Ovary (tissue), 9 donors: Measurements from ENCODE around the gene KLC1. TPM values are rescaled to one million over a fixed set of nuclear protein-coding genes. Genes with fewer than 3 reads are reported as not detected.

Experiments used
- DNase-seq, 5 donors: peaks; one replicate each; pipeline ENCODE4 v3.0.0-alpha.2; 2019 to 2020
- H3K27ac ChIP-seq, 2 donors: fragments of 200-600 bp; one replicate each; pipeline versions ENCODE4 v1.5.1 to v1.8.0; 2019 to 2022
- H3K27me3 ChIP-seq: fragments of 200-600 bp; one replicate; pipeline ENCODE4 v1.8.0; 2022
- H3K36me3 ChIP-seq: fragments of 200-600 bp; sonication (generic); one replicate; pipeline ENCODE4 v1.5.1; 2019
- H3K4me1 ChIP-seq: one replicate; pipeline ENCODE4 v1.8.1; 2013; ENCODE audit warnings: mild to moderate bottlenecking, moderate library complexity; ENCODE audit not compliant: insufficient read depth
- H3K4me3 ChIP-seq: fragments of 200-600 bp; sonication (generic); one replicate; pipeline ENCODE4 v1.5.1; 2017
- H3K9me3 ChIP-seq, 2 donors: fragments of 200-600 bp in 1 of 2; sonication (generic) in 1 of 2; one replicate each; pipeline versions ENCODE4 v1.5.1 to v1.8.1; 2013 to 2019; ENCODE audit warnings: mild to moderate bottlenecking in 1 of 2, moderate library complexity in 1 of 2
- CTCF ChIP-seq, 3 donors: fragments of 450-650 bp in 2 of 3; fragments of 200-600 bp in 1 of 3; IDR thresholded peaks; one replicate each; pipeline versions ENCODE4 v1.5.1 to v1.8.0; 2016 to 2022; ENCODE audit warnings: antibody characterized with exemption in 3 of 3, mild to moderate bottlenecking in 1 of 3
- EP300 ChIP-seq: sonication (generic); formaldehyde crosslinking; IDR thresholded peaks from one replicate; pipeline ENCODE4 v1.6.1; 2017; ENCODE audit warnings: antibody characterized with exemption
- POLR2A ChIP-seq: fragments of 450-650 bp; IDR thresholded peaks from one replicate; pipeline ENCODE4 v1.6.1; 2017; ENCODE audit warnings: antibody characterized with exemption, mild to moderate bottlenecking, moderate library complexity
- WGBS, 3 donors: extraction: QIAGEN DNeasy Blood & Tissue Kit in 1 of 3; methylation state at CpG; one replicate each; pipeline versions ENCODE4 v1.1.5 to v1.1.7; 2013 to 2017; 5-methylcytosine and 5-hydroxymethylcytosine counted together
- intact Hi-C, 4 donors: fragments of 100-400 bp; cut with DNase I; formaldehyde crosslinking; loops; one replicate each; pipeline versions ENCODE4 v1.11.0 to v1.15.1; 2022 to 2023
- polyA plus RNA-seq, 2 donors: library from polyadenylated mRNA; stranded (reverse); fragments of 200-250 nt in 1 of 2; fragments of 350-450 nt in 1 of 2; fragmentation: Illumina TruSeq in 1 of 2; extraction: RNeasy Lipid Tissue Mini Kit (QIAGEN cat#74804) in 1 of 2; gene quantifications; one replicate each; pipeline ENCODE4 v1.2.3, GENCODE V29; 2013 to 2014
- total RNA-seq, 7 donors: library from RNA; depleted of rRNA in 2 of 7; stranded (reverse); fragments of >200 nt in 2 of 7; fragmentation: NEBNext Ultra II Directional in 3 of 7; extraction: Animal tissue kit (Norgen Biotek cat#: 25700) in 3 of 7; gene quantifications; one replicate each; pipeline versions ENCODE4 v1.1.0 to v1.2.4, GENCODE V29; 2016 to 2023
- donor health status: DM: no; HTN: no; CAD: no; lungs with moderate emphysema.
- donor health status: DM: no; HTN: no; CAD: no.
- donor health status: Bipolar disorder and iron deficiency.
- donor health status: DM: yes; HTN: yes; CAD: no.
- donor health status: DM: no; HTN: no; CAD: no.
- donor health status: DM: yes; HTN: yes; CAD: no.

KLC1 gene
- total and polyA plus RNA-seq, 9 donors: 80.0 to 191 (median 149) TPM

DNA sequence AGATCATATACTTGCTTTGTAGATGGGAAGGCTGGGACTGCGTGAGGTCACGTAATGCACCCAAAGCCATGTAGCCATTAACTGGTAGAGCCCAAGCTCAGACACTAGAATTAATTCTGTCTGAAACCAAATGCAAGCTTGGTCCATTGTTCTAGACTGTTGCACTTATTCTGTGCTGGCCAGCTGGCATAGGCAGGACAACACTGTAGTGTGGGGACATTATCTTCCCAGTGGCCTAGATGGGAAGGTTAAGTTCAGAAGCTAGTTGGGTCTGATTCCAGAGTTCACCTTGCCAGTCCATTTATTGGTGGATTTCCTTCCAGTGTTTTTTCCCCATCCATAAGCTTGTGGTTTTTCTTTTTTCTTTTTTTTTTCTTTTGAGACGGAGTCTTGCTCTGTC is 39.1 kb downstream of the KLC1 start:
- DNase-seq: no peak
- whole genome bisulfite sequencing, 3 donors: 98 to 99% (median 99%) methylated on average over 3 of the region's 3 CpGs
- Histone ChIP-seq H3K4me1 (peaks cover 8% of the 10 kb centered on the region), H3K9me3 (no peaks in the 10 kb centered on the region), H3K4me3 (no peak overlapping the region), H3K27ac (no peak overlapping the region), H3K27me3 (no peaks in the 10 kb centered on the region), H3K36me3 (no peaks in the 10 kb centered on the region)
- TF ChIP-seq POLR2A (no peak), EP300 (no peak), CTCF (IDR thresholded peaks at IDR 0.05) (no peak)
- intact Hi-C loops: no loop called here

DNA sequence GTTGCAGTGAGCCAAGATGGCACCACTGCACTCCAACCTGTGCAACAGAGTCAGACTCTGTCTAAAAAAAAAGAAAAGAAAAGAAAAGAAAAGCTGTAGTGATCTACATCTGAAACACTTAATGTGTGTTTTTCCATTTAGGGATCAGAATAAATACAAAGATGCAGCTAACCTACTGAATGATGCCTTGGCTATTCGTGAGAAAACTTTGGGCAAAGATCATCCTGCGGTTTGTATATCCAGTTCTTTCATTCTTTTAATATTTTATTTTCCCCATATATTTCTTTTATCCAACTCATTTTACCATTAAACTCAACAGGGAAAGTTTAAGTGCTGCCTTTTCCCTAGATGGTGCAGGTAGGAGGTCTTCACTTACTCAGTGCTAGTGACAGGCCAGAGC is 40.4 kb downstream of the KLC1 start:
- intact Hi-C loops: no loop called here
- H3K27me3 ChIP-seq: no peaks in the 10 kb centered on the region
- no peak overlapping the region for H3K27ac ChIP-seq
- H3K36me3 ChIP-seq: no peaks in the 10 kb centered on the region
- no peak for TF ChIP-seq CTCF (IDR thresholded peaks at IDR 0.05)
- no peak for TF ChIP-seq POLR2A
- no peak overlapping the region for H3K4me3 ChIP-seq
- H3K4me1 ChIP-seq: peaks cover 2% of the 10 kb centered on the region
- DNase-seq: no peak
- 92 to 96% (median 93%) methylated on average over 2 of the region's 2 CpGs for WGBS, 3 donors
- no peaks in the 10 kb centered on the region for H3K9me3 ChIP-seq

- H3K36me3 ChIP-seq: no peaks in the 10 kb centered on the region
- no peaks in the 10 kb centered on the region for H3K27me3 ChIP-seq
- no peak overlapping the region for H3K4me3 ChIP-seq
- no peaks in the 10 kb centered on the region for H3K9me3 ChIP-seq
- TF ChIP-seq POLR2A (no peak), EP300 (no peak), CTCF (IDR thresholded peaks at IDR 0.05) (no peak)
- 90 to 92% (median 92%) methylated on average over 4 of the region's 4 CpGs for WGBS, 3 donors
- H3K27ac ChIP-seq: no peak overlapping the region
- no peaks in the 10 kb centered on the region for H3K4me1 ChIP-seq
- no peak for DNase-seq
- intact Hi-C loops: no loop called here
Measured at GRCh38 chr14:103671911-103672310, 42.9 kb downstream of the KLC1 start.

DNA sequence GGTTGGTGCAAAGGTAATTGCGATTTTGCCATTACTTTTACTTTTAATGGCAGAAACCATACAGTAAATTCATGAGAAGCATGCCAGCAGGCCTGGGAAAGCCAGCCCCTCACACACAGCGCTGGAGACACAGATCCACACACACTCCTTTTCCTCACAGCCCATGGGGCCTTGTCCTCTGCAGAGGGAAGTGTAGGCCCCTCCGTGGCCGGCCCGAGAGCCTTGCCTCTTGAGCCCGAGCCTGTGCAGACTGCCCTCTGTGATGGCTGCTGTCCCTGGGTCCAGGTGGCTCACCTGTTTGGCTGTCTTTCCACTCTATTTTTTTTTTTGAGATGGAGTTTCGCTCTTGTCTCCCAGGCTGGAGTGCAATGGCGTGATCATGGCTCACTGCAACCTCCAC is 46.9 kb downstream of the KLC1 start:
- no peaks in the 10 kb centered on the region for H3K36me3 ChIP-seq
- no peaks in the 10 kb centered on the region for H3K27me3 ChIP-seq
- no peaks in the 10 kb centered on the region for H3K9me3 ChIP-seq
- DNase-seq: peak in 1 of 5 donors; percentile 24
- H3K27ac ChIP-seq: no peak overlapping the region
- H3K4me3 ChIP-seq: no peak overlapping the region
- intact Hi-C loops: no loop called here
- H3K4me1 ChIP-seq: peaks cover 2% of the 10 kb centered on the region
- TF ChIP-seq CTCF (IDR thresholded peaks at IDR 0.05) (no peak), POLR2A (no peak), EP300 (no peak)
- 88 to 91% (median 90%) methylated on average over 8 of the region's 8 CpGs for WGBS, 3 donors
